K562 (cell line): ENCODE results near the gene FRMPD3. TPM values are rescaled to one million over a fixed set of nuclear protein-coding genes. Genes with fewer than 3 reads are reported as not detected.

Experiments used
- ATAC-seq: fragments of 200-7000 bp; cut with Tn5 transposase; 3 replicates; pipeline ENCODE4 v1.9.1; 2020; ENCODE audit warnings: moderate library complexity
- BruUV-seq: library from RNA; stranded (reverse); fragments of 400-500 nt; replicated peaks from 2 replicates; lab custom pipeline; 2021; lab: Mats Ljungman, UMichigan
- CTCF ChIA-PET: fragments of 300-600 bp; formaldehyde crosslinking; extraction: SDS; loops from one replicate; lab custom pipeline; 2021; ENCODE audit warnings: low intra/inter-chr PET ratio; lab: Yijun Ruan, JAX
- POLR2A ChIA-PET: fragments of 300-600, 350-650 bp; sonication (Branson Sonifier 250); formaldehyde crosslinking; extraction: SDS; loops from one replicate; lab custom pipeline; 2021; ENCODE audit warnings: antibody characterized with exemption, inconsistent platforms; lab: Yijun Ruan, JAX
- DNase-seq, 4 experiments: peaks; one replicate each; pipeline versions ENCODE4 v3.0.0 to v3.0.0-alpha.2; 2011 to 2018; ENCODE audit warnings: low spot score in 3 of 4, mixed read lengths in 3 of 4; ENCODE audit errors: extremely low read depth in 1 of 4
- FAIRE-seq: peaks from 2 replicates; lab custom pipeline; 2011; peaks lifted over from hg19 to GRCh38; lab: Jason Lieb, UNC
- H2AFZ ChIP-seq: 2 replicates; pipeline ENCODE4 v1.6.0; 2011; ENCODE audit warnings: low read depth, low read length, control low read depth, inconsistent platforms
- H3K27ac ChIP-seq: fragments of 200-600 bp; 3 replicates; pipeline ENCODE4 v1.8.0; 2011; ENCODE audit warnings: low read depth, mild to moderate bottlenecking, control low read depth, inconsistent platforms, low read length, moderate library complexity, mixed read lengths; ENCODE audit errors: extremely low read depth
- H3K27me3 ChIP-seq, 2 experiments: fragments of 300-600 bp in 1 of 2; 2 replicates in 1 of 2; 3 replicates in 1 of 2; pipeline versions ENCODE4 v1.6.0 to v1.8.0; 2011; ENCODE audit warnings: inconsistent platforms in 2 of 2, low read length in 2 of 2, mild to moderate bottlenecking in 1 of 2, mixed read lengths in 1 of 2, moderate library complexity in 1 of 2; ENCODE audit not compliant: control insufficient read depth in 2 of 2, insufficient read depth in 2 of 2
- H3K36me3 ChIP-seq: fragments of 300-600 bp; 3 replicates; pipeline ENCODE4 v1.8.0; 2011; ENCODE audit warnings: mild to moderate bottlenecking, low read length, inconsistent platforms; ENCODE audit not compliant: control insufficient read depth, insufficient read depth
- H3K4me1 ChIP-seq, 2 experiments: fragments of 200-600 bp in 1 of 2; replicated peaks in 1 of 2; 2 replicates in 1 of 2; 3 replicates in 1 of 2; pipeline versions ENCODE4 v1.5.1 to v1.8.0; 2011; ENCODE audit warnings: inconsistent platforms in 2 of 2, low read length in 2 of 2, mild to moderate bottlenecking in 1 of 2, mixed read lengths in 1 of 2, moderate library complexity in 1 of 2; ENCODE audit not compliant: control insufficient read depth in 2 of 2, insufficient read depth in 2 of 2
- H3K4me2 ChIP-seq: 2 replicates; pipeline ENCODE4 v1.6.1; 2011; ENCODE audit warnings: low read length, control low read depth, inconsistent platforms, mixed read lengths; ENCODE audit not compliant: insufficient read depth
- H3K4me3 ChIP-seq: fragments of 200-600 bp; sonication (generic), shearing (Covaris generic); 2 replicates; pipeline ENCODE4 v1.5.1; 2016; ENCODE audit warnings: control low read depth, inconsistent platforms
- H3K79me2 ChIP-seq: fragments of 200-600 bp; 3 replicates; pipeline ENCODE4 v1.8.0; 2011; ENCODE audit warnings: low read length, inconsistent platforms; ENCODE audit not compliant: control insufficient read depth, insufficient read depth
- H3K9ac ChIP-seq, 2 experiments: 2 replicates each; pipeline versions ENCODE4 v1.6.0 to v1.6.1; 2011; ENCODE audit warnings: low read depth in 2 of 2, low read length in 2 of 2, control low read depth in 1 of 2, inconsistent platforms in 1 of 2, mild to moderate bottlenecking in 1 of 2, mixed read lengths in 1 of 2; ENCODE audit not compliant: insufficient read depth in 1 of 2
- H3K9me1 ChIP-seq: one replicate; pipeline ENCODE4 v1.6.0; 2011; ENCODE audit warnings: inconsistent platforms, mild to moderate bottlenecking, low read length, moderate library complexity; ENCODE audit not compliant: control insufficient read depth, insufficient read depth
- H3K9me3 ChIP-seq: replicated peaks from 2 replicates; pipeline ENCODE4 v1.5.1; 2011; ENCODE audit warnings: low read depth, low read length, inconsistent platforms; ENCODE audit not compliant: control insufficient read depth, insufficient read depth
- H4K20me1 ChIP-seq: replicated peaks from 2 replicates; pipeline ENCODE4 v1.6.1; 2011; ENCODE audit warnings: low read length, inconsistent platforms, mixed read lengths; ENCODE audit not compliant: control insufficient read depth, insufficient read depth
- ADNP ChIP-seq: fragments of 200-800 bp; sonication (Bioruptor generic); IDR thresholded peaks from 2 replicates; pipeline ENCODE4 v1.6.1; 2016; ENCODE audit warnings: missing genetic modification characterization, missing compliant biosample characterization
- CREBBP ChIP-seq: IDR thresholded peaks from one replicate; pipeline ENCODE4 v1.6.1; 2012; ENCODE audit warnings: low read depth, mild to moderate bottlenecking, control low read depth, inconsistent platforms, low read length
- FOXK1 ChIP-seq: sonication (generic); formaldehyde crosslinking; IDR thresholded peaks from 2 replicates; pipeline ENCODE4 v1.8.0; 2022; ENCODE audit warnings: missing genetic modification reagents, mild to moderate bottlenecking, borderline replicate concordance
- HDAC2 ChIP-seq: fragments of 450-650 bp; IDR thresholded peaks from 2 replicates; pipeline ENCODE4 v1.6.1; 2016; ENCODE audit warnings: mild to moderate bottlenecking
- MEF2A ChIP-seq: IDR thresholded peaks from 2 replicates; pipeline ENCODE4 v1.6.1; 2011; ENCODE audit warnings: low read depth, mild to moderate bottlenecking, low read length, moderate library complexity; ENCODE audit not compliant: control insufficient read depth
- NR2C2 ChIP-seq, 2 experiments: fragments of 200-800 bp in 1 of 2; sonication (Bioruptor generic) in 1 of 2; sonication (generic) in 1 of 2; formaldehyde crosslinking in 1 of 2; IDR thresholded peaks; 2 replicates each; pipeline versions ENCODE4 v1.6.1 to v1.8.0; 2016 to 2022; ENCODE audit warnings: mild to moderate bottlenecking in 1 of 2, missing compliant biosample characterization in 1 of 2, missing genetic modification characterization in 1 of 2, missing genetic modification reagents in 1 of 2
- POLR2B ChIP-seq: fragments of 450-650 bp; IDR thresholded peaks from 2 replicates; pipeline ENCODE4 v1.6.1; 2018; ENCODE audit warnings: low read depth; ENCODE audit not compliant: partially characterized antibody
- RCOR1 ChIP-seq, 2 experiments: IDR thresholded peaks; 2 replicates each; pipeline ENCODE4 v1.6.1; 2012; ENCODE audit warnings: low read depth in 2 of 2, low read length in 2 of 2, borderline replicate concordance in 1 of 2, improper control_type of control experiment in 1 of 2
- RFX1 ChIP-seq: fragments of 450-650 bp; IDR thresholded peaks from 2 replicates; pipeline ENCODE4 v1.6.1; 2016; ENCODE audit warnings: mild to moderate bottlenecking, moderate library complexity
- RUNX1 ChIP-seq: sonication (generic); IDR thresholded peaks from 2 replicates; pipeline ENCODE4 v1.6.1; 2016; ENCODE audit warnings: antibody characterized with exemption, low read depth
- ZNF24 ChIP-seq: fragments of 450-650 bp; IDR thresholded peaks from 2 replicates; pipeline ENCODE4 v1.6.1; 2016
- ZNF444 ChIP-seq: fragments of 250-450 bp; sonication (Bioruptor Pico); IDR thresholded peaks from 2 replicates; pipeline ENCODE4 v1.4.0; 2020; ENCODE audit warnings: mild to moderate bottlenecking, moderate library complexity
- ZNF717 ChIP-seq: fragments of 250-450 bp; sonication (Bioruptor Pico); IDR thresholded peaks from 2 replicates; pipeline ENCODE4 v1.5.0; 2021
- WGBS: fragments of 100-300 bp; shearing (Covaris generic); methylation state at CpG from one replicate; pipeline ENCODE4 v1.1.6; 2016; ENCODE audit warnings: low coverage, mixed read lengths; ENCODE audit not compliant: insufficient coverage; ENCODE audit errors: missing lambda C conversion rate; 5-methylcytosine and 5-hydroxymethylcytosine counted together
- in situ Hi-C: fragments of 300-500 bp; cut with MboI; formaldehyde crosslinking; loops from 4 replicates; pipeline ENCODE4 v1.15.0; 2018; ENCODE audit warnings: inconsistent platforms, mixed read lengths
- intact Hi-C: fragments of 100-400 bp; cut with micrococcal nuclease; formaldehyde crosslinking; loops from 2 replicates; pipeline ENCODE4 v1.14.2; 2022
- polyA plus RNA-seq, 8 experiments: library from polyadenylated mRNA; depleted of rRNA in 4 of 8; stranded (reverse) in 5 of 8; unstranded in 3 of 8; fragments of >200 nt; fragmentation: Nextera tagmentation in 2 of 8; fragmentation: Illumina TruSeq in 1 of 8; extraction: Ambion mirVana in 2 of 8; extraction: Trizol in 1 of 8; gene quantifications; 2 replicates each; pipeline versions ENCODE4 v1.2.1 to v1.2.3, GENCODE V29; 2011 to 2014; ENCODE audit warnings: inconsistent platforms in 1 of 8, missing spikeins in 1 of 8
- total RNA-seq, 7 experiments: library from RNA; depleted of rRNA in 6 of 7; stranded (reverse); fragments of >200 nt in 6 of 7; fragmentation: Illumina TruSeq in 2 of 7; extraction: Trizol in 2 of 7; gene quantifications; 2 replicates each; pipeline versions ENCODE4 v1.2.1 to v1.2.3, GENCODE V29; 2011 to 2021; ENCODE audit warnings: low replicate concordance in 1 of 7

FRMPD3 gene
- total and polyA plus RNA-seq, 9 of the 15 experiments (the other 6 are each of a cell fraction or from before 2014, with no cell fraction given), result not detected

DNA sequence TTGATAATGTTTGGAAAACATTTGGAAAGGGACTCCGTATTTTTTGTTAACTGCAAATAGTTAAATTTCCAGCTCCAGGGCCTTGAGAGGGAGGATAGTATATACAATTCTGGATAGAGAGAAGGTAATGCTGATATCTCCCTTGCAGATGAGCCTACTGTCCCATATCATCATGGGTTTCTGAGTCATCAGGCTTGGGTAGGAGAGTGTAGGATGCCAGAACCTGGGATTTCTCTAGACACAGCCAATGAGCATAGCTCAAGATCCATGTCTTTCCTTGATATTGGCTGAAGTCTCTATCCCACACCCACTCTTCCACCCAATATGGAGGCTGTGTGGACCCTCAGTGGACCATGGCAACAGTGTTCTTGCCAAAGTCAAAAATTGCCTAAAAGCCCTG is 7.8 kb downstream of the FRMPD3 start:
- 0% methylated on average over 1 of the region's 1 CpG for WGBS
- FAIRE-seq (no peak), DNase-seq (no peak)
- Histone ChIP-seq H3K9ac (no peak overlapping the region), H2AFZ (no peak overlapping the region), H3K79me2 (no peaks in the 10 kb centered on the region), H3K4me1 (no peaks in the 10 kb centered on the region), H3K4me3 (no peak overlapping the region)
- POLR2A ChIA-PET, result no interaction called here
- CTCF ChIA-PET, result no interaction called here
- TF ChIP-seq RCOR1 (IDR thresholded peaks at IDR 0.05; ENCODE audit: borderline replicate concordance in 1 of 2, low read depth in 2 of 2, low read length in 2 of 2) (no peak), CREBBP (no peak), HDAC2 (no peak), ZNF24 (no peak), FOXK1 (CRISPR knock-in tag) (no peak), ADNP (no peak), RUNX1 (no peak), NR2C2 (CRISPR knock-in tag; IDR thresholded peaks at IDR 0.05) (no peak), NR2C2 (tag; IDR thresholded peaks at IDR 0.05) (no peak), RFX1 (no peak), MEF2A (no peak), POLR2B (no peak), ZNF444 (CRISPR knock-in tag) (no peak), ZNF717 (CRISPR knock-in tag) (no peak)
- TF ChIP-seq, all 486 proteins: peak for 0
- intact Hi-C loops (no loop called here), in situ Hi-C loops (no loop called here)
- H3K27me3 ChIP-seq, result no peaks in the 10 kb centered on the region
- H3K9me3 ChIP-seq, result no peaks in the 10 kb centered on the region
- no peak overlapping the region for H3K27ac ChIP-seq
- no peaks in the 10 kb centered on the region for H3K36me3 ChIP-seq
- H4K20me1 ChIP-seq, result no peaks in the 10 kb centered on the region
- H3K4me2 ChIP-seq, result no peak overlapping the region
- no peaks in the 10 kb centered on the region for H3K9me1 ChIP-seq
- no peak for ATAC-seq
- BruUV-seq, result no TSS peak
